ENCODE results near the gene ZNF407. TPM values are rescaled to one million over a fixed set of nuclear protein-coding genes. Genes with fewer than 3 reads are reported as not detected.

ZNF407 gene
- total and polyA plus RNA-seq, 12 donors, result 2.5 to 14.9 (median 12.7) TPM

- peaks cover 0 to 20% (median 8%) of the 10 kb centered on the region in 9 donors for H3K36me3 ChIP-seq
- peaks cover 0 to 32% (median 9%) of the 10 kb centered on the region in 9 donors for H3K4me1 ChIP-seq
- no peak for DNase-seq
- no peaks in the 10 kb centered on the region for H3K27me3 ChIP-seq
- no peak for TF ChIP-seq CTCF (IDR thresholded peaks at IDR 0.05)
- no peak overlapping the region for H3K4me3 ChIP-seq
- WGBS, 2 donors, result 82 to 86% methylated on average over 20 of the region's 20 CpGs
- peak overlapping the region in 4 of 10 donors; percentile 41 to 90 (median 79) for H3K27ac ChIP-seq
- intact Hi-C loops (cut with DNase I), result loop anchor here in 2 of 10 donors (5.0 to 10.0 kb wide), 2 partner anchors 93 to 96 kb away; no protein-coding TSS in a partner anchor
- ATAC-seq, result no peak
- no peaks in the 10 kb centered on the region for H3K9me3 ChIP-seq
Measured at GRCh38 chr18:75068682-75069435, 471.2 kb downstream of the ZNF407 start.

- Histone ChIP-seq H3K4me3 (peak overlapping the region in 8 of 10 donors; percentile 8 to 47 (median 27)), H3K9me3 (no peaks in the 10 kb centered on the region), H3K36me3 (peaks cover 0 to 8% (median 0%) of the 10 kb centered on the region in 9 donors), H3K27ac (peak overlapping the region in 9 of 10 donors; percentile 58 to 90 (median 79)), H3K4me1 (peaks cover 0 to 32% (median 9%) of the 10 kb centered on the region in 9 donors), H3K27me3 (no peaks in the 10 kb centered on the region)
- ATAC-seq (no peak), DNase-seq (no peak)
- WGBS, 2 donors, result 71 to 77% methylated on average over 16 of the region's 16 CpGs
- TF ChIP-seq CTCF (IDR thresholded peaks at IDR 0.05), result no peak
- intact Hi-C loops (cut with DNase I), result loop anchor here in 3 of 10 donors (5.0 kb wide), 3 partner anchors 87 to 563 kb away; no protein-coding TSS in a partner anchor
Measured at GRCh38 chr18:75070235-75070624, 472.6 kb downstream of the ZNF407 start.

- H3K27ac ChIP-seq, result peak overlapping the region in 9 of 10 donors; percentile 58 to 90 (median 79)
- DNase-seq (no peak), ATAC-seq (peak; percentile 22 to 82 (median 66))
- no peaks in the 10 kb centered on the region for H3K9me3 ChIP-seq
- intact Hi-C loops (cut with DNase I), result loop anchor here in 3 of 10 donors (5.0 kb wide), 3 partner anchors 86 to 564 kb away; no protein-coding TSS in a partner anchor
- H3K36me3 ChIP-seq, result peaks cover 0 to 1% (median 0%) of the 10 kb centered on the region in 9 donors
- 59 to 64% methylated on average over 22 of the region's 22 CpGs for WGBS, 2 donors
- H3K4me1 ChIP-seq, result peaks cover 0 to 32% (median 9%) of the 10 kb centered on the region in 9 donors
- peak overlapping the region in 8 of 10 donors; percentile 8 to 47 (median 27) for H3K4me3 ChIP-seq
- H3K27me3 ChIP-seq, result no peaks in the 10 kb centered on the region
- no peak for TF ChIP-seq CTCF (IDR thresholded peaks at IDR 0.05)
Measured at GRCh38 chr18:75070625-75071483, 473.2 kb downstream of the ZNF407 start.

- Histone ChIP-seq H3K27me3 (no peaks in the 10 kb centered on the region), H3K9me3 (peaks cover 0 to 2% (median 0%) of the 10 kb centered on the region in 11 donors), H3K4me3 (peak overlapping the region in 6 of 10 donors; percentile 3 to 47 (median 27)), H3K27ac (peak overlapping the region in 9 of 10 donors; percentile 9 to 90 (median 79)), H3K4me1 (peaks cover 0 to 32% (median 9%) of the 10 kb centered on the region in 9 donors), H3K36me3 (no peaks in the 10 kb centered on the region)
- DNase-seq (no peak), ATAC-seq (no peak)
- TF ChIP-seq CTCF (IDR thresholded peaks at IDR 0.05), result no peak
- 75 to 82% methylated on average over 9 of the region's 9 CpGs for WGBS, 2 donors
- intact Hi-C loops (cut with DNase I), result loop anchor here in 3 of 10 donors (5.0 kb wide), 3 partner anchors 86 to 564 kb away; no protein-coding TSS in a partner anchor
Measured at GRCh38 chr18:75071484-75071785, 473.8 kb downstream of the ZNF407 start.
